ENCODE data around the gene SPDEF.

Gene SPDEF

DNA sequence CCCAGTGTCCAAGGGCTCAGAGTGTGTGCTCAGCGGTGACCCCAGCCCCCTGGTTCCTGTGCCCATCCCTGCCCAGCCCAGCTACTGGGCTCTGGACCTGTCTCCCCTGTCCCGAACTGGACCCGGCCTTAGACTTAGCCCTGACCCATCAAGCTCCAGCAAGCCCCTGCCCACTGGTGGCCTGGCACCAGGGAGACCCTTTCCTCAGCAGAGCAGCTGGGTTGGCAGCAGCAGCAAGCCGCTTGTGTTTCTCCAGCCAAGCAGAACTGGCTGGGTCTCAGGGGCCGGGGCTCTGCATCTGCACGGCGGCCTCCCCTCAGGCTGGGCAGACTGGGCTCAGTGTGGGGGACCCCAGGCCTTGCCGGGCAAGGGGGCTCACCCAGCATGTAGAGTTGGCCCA is 801 bp downstream of the SPDEF start:
- H3K27ac ChIP-seq = no peak overlapping the region
- TF ChIP-seq, protein P1, sequence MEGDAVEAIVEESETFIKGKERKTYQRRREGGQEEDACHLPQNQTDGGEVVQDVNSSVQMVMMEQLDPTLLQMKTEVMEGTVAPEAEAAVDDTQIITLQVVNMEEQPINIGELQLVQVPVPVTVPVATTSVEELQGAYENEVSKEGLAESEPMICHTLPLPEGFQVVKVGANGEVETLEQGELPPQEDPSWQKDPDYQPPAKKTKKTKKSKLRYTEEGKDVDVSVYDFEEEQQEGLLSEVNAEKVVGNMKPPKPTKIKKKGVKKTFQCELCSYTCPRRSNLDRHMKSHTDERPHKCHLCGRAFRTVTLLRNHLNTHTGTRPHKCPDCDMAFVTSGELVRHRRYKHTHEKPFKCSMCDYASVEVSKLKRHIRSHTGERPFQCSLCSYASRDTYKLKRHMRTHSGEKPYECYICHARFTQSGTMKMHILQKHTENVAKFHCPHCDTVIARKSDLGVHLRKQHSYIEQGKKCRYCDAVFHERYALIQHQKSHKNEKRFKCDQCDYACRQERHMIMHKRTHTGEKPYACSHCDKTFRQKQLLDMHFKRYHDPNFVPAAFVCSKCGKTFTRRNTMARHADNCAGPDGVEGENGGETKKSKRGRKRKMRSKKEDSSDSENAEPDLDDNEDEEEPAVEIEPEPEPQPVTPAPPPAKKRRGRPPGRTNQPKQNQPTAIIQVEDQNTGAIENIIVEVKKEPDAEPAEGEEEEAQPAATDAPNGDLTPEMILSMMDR (conservative IDR thresholded peaks at IDR 0.05; ENCODE audit: low read depth, low read length) = no peak
- H3K9ac ChIP-seq = no peak overlapping the region
- H3K79me2 ChIP-seq (ENCODE audit: insufficient read depth, low read depth) = no peaks in the 10 kb centered on the region
- H3K27me3 ChIP-seq (ENCODE audit: insufficient read depth, low read depth) = no peaks in the 10 kb centered on the region; the same call in 1 of the 2 replicates
- H2AFZ ChIP-seq (ENCODE audit: low read depth) = no peak overlapping the region
- no peaks in the 10 kb centered on the region for H3K36me3 ChIP-seq (ENCODE audit: insufficient read depth)
- no peak overlapping the region for H3K4me3 ChIP-seq (IDR thresholded peaks at IDR 0.05; ENCODE audit: insufficient read depth, low read depth, low read length)
- no peaks in the 10 kb centered on the region for H4K20me1 ChIP-seq (ENCODE audit: insufficient read depth)
- no peak overlapping the region for H3K4me2 ChIP-seq
- H3K4me1 ChIP-seq (ENCODE audit: low read depth, poor library complexity, severe bottlenecking) = no peaks in the 10 kb centered on the region

DNA sequence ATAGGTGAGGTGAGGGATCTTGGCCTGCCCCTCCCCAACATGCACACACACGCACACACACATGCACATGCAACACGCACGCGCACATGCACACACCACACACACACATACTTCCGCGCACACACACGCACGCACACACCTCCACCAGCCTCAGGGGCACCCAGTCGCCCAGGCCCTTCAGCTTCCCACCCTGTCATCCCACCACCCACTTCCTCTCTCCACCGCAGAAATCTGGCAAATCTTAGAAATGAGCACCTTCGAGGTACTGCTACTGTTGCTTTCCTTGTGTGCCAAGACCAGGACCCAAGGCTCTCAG is 1.2 kb downstream of the SPDEF start:
- Histone ChIP-seq H3K4me1 (ENCODE audit: low read depth, poor library complexity, severe bottlenecking) (no peaks in the 10 kb centered on the region), H3K4me2 (no peak overlapping the region), H4K20me1 (ENCODE audit: insufficient read depth) (no peaks in the 10 kb centered on the region), H3K4me3 (IDR thresholded peaks at IDR 0.05; ENCODE audit: insufficient read depth, low read depth, low read length) (no peak overlapping the region), H2AFZ (ENCODE audit: low read depth) (no peak overlapping the region), H3K27me3 (ENCODE audit: insufficient read depth, low read depth) (no peaks in the 10 kb centered on the region; the same call in 1 of the 2 replicates), H3K27ac (no peak overlapping the region), H3K9ac (no peak overlapping the region), H3K36me3 (ENCODE audit: insufficient read depth) (no peaks in the 10 kb centered on the region), H3K79me2 (ENCODE audit: insufficient read depth, low read depth) (no peaks in the 10 kb centered on the region)
- TF ChIP-seq, protein P1 (conservative IDR thresholded peaks at IDR 0.05; ENCODE audit: low read depth, low read length) = no peak

DNA sequence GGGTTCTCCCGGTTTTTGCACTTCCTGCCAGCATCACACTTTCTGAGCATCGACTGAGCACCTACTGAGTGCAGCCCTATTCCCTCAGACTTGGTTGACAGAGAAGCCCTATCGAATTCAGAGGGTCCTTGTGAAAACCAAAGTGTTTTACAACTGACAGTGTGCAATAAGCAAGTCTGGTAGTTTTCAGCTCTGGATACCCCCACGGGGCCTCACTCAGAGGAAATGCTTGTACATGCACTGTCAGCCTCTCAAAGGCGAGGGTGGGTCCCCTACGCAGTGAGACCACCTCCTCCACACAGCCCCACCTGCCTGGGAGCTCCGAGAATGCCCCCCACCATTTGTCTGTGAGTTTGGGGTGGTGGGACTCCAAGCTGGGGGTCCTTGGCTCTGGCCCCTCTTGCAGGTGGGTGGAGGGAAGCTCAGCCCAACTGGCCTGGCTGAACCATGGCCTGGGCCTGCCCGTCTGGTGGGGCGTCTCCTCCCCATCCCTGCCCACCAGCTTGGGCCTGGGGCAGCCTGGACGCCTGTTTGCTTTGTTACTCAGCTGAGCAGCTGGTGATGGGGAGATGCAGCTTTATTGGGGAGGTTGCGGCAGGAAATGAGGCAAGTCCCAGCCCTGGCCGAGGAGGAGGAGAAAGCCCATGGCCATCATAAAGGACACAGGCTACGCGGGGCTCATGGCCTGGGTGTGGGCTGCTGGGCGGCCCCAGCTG is 1.7 kb downstream of the SPDEF start:
- no peaks in the 10 kb centered on the region for H3K79me2 ChIP-seq (ENCODE audit: insufficient read depth, low read depth)
- no peak overlapping the region for H3K4me3 ChIP-seq (IDR thresholded peaks at IDR 0.05; ENCODE audit: insufficient read depth, low read depth, low read length)
- H3K4me1 ChIP-seq (ENCODE audit: low read depth, poor library complexity, severe bottlenecking) = no peaks in the 10 kb centered on the region
- H3K9ac ChIP-seq = no peak overlapping the region
- H3K27ac ChIP-seq = no peak overlapping the region
- no peaks in the 10 kb centered on the region for H3K36me3 ChIP-seq (ENCODE audit: insufficient read depth)
- TF ChIP-seq, protein P1 (conservative IDR thresholded peaks at IDR 0.05; ENCODE audit: low read depth, low read length) = no peak
- H4K20me1 ChIP-seq (ENCODE audit: insufficient read depth) = no peaks in the 10 kb centered on the region
- H3K4me2 ChIP-seq = no peak overlapping the region
- H3K27me3 ChIP-seq (ENCODE audit: insufficient read depth, low read depth) = no peaks in the 10 kb centered on the region; the same call in 1 of the 2 replicates
- H2AFZ ChIP-seq (ENCODE audit: low read depth) = no peak overlapping the region

DNA sequence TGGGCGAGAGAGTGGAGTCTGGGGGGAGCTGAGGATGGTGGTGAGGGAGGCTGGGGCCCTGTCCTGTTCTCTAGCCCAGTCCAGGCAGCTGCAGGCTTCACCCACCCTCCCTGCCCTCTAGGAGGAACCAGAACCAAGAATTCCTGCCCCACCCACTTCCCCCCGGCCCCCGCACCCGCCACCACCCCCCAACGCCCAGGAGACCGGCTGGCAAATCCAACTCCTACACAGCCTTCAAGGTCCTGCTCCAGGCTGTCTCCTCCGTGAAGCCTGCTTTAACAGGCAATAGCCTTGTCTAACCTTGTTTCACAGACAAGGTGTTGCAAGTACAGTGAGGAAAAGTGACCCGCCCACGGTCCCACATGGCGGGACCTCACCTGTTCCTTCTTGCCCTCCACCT is 2.4 kb downstream of the SPDEF start:
- H3K4me3 ChIP-seq (IDR thresholded peaks at IDR 0.05; ENCODE audit: insufficient read depth, low read depth, low read length) = no peak overlapping the region
- no peak overlapping the region for H3K9ac ChIP-seq
- H4K20me1 ChIP-seq (ENCODE audit: insufficient read depth) = no peaks in the 10 kb centered on the region
- H3K4me2 ChIP-seq = no peak overlapping the region
- H3K4me1 ChIP-seq (ENCODE audit: low read depth, poor library complexity, severe bottlenecking) = no peaks in the 10 kb centered on the region
- H2AFZ ChIP-seq (ENCODE audit: low read depth) = no peak overlapping the region
- no peaks in the 10 kb centered on the region; the same call in 1 of the 2 replicates for H3K27me3 ChIP-seq (ENCODE audit: insufficient read depth, low read depth)
- H3K27ac ChIP-seq = no peak overlapping the region
- no peaks in the 10 kb centered on the region for H3K79me2 ChIP-seq (ENCODE audit: insufficient read depth, low read depth)
- no peaks in the 10 kb centered on the region for H3K36me3 ChIP-seq (ENCODE audit: insufficient read depth)
- TF ChIP-seq, protein P1 (conservative IDR thresholded peaks at IDR 0.05; ENCODE audit: low read depth, low read length) = no peak

Data from KMS-11 (cell line).